HPDE6-E6E7 (cell line): ENCODE data around the gene LRBA.
"Not testable (repeated sequence)": the region's sequence is repeated elsewhere in the genome, so short reads cannot be mapped to it uniquely, and the experiment has no call there.

Experiments used
- DNase-seq: peaks from one replicate; pipeline ENCODE4 v3.0.0; 2011; ENCODE audit warnings: missing footprints; ENCODE audit errors: extremely low spot score

The LRBA gene

GRCh38 chr4:150974750-150975149 lies 40.3 kb downstream of the LRBA start:
- no peak for DNase-seq

- no peak for DNase-seq
Measured at GRCh38 chr4:150974252-150974640, 40.8 kb downstream of the LRBA start.

- DNase-seq: no peak
Measured at GRCh38 chr4:150973626-150974251, 41.3 kb downstream of the LRBA start.

GRCh38 chr4:150972592-150972991 lies 42.5 kb downstream of the LRBA start:
- DNase-seq: no peak

GRCh38 chr4:150971901-150972300 lies 43.2 kb downstream of the LRBA start:
- no peak for DNase-seq

GRCh38 chr4:150970685-150971151 lies 44.4 kb downstream of the LRBA start:
- no peak for DNase-seq

GRCh38 chr4:150964754-150965153 lies 50.3 kb downstream of the LRBA start:
- DNase-seq: no peak

GRCh38 chr4:150963602-150964345 lies 51.3 kb downstream of the LRBA start:
- DNase-seq: not testable (repeated sequence)

GRCh38 chr4:150962245-150962644 lies 52.8 kb downstream of the LRBA start:
- DNase-seq: no peak

- DNase-seq: no peak
Measured at GRCh38 chr4:150961566-150961965, 53.5 kb downstream of the LRBA start.

- DNase-seq: peak; percentile 11
Measured at GRCh38 chr4:150960818-150961217, 54.3 kb downstream of the LRBA start.

GRCh38 chr4:150960079-150960478 lies 55.0 kb downstream of the LRBA start:
- peak; percentile 23 for DNase-seq

- not testable (repeated sequence) for DNase-seq
Measured at GRCh38 chr4:150957981-150958380, 57.1 kb downstream of the LRBA start.

- not testable (repeated sequence) for DNase-seq
Measured at GRCh38 chr4:150957095-150957494, 58.0 kb downstream of the LRBA start.

- not testable (repeated sequence) for DNase-seq
Measured at GRCh38 chr4:150953916-150954315, 61.2 kb downstream of the LRBA start.

- DNase-seq: no peak
Measured at GRCh38 chr4:150952167-150952845, 62.8 kb downstream of the LRBA start.

GRCh38 chr4:150950657-150951288 lies 64.3 kb downstream of the LRBA start:
- no peak for DNase-seq

- no peak for DNase-seq
Measured at GRCh38 chr4:150949943-150950342, 65.1 kb downstream of the LRBA start.

GRCh38 chr4:150949342-150949741 lies 65.7 kb downstream of the LRBA start:
- DNase-seq: no peak

GRCh38 chr4:150948710-150949109 lies 66.4 kb downstream of the LRBA start:
- DNase-seq: no peak

GRCh38 chr4:150948074-150948473 lies 67.0 kb downstream of the LRBA start:
- no peak for DNase-seq

GRCh38 chr4:150944660-150945059 lies 70.4 kb downstream of the LRBA start:
- DNase-seq: no peak
